Liver (tissue), 9 donors: ENCODE measurements around the gene RALGAPA2. TPM values are rescaled to one million over a fixed set of nuclear protein-coding genes. Genes with fewer than 3 reads are reported as not detected.

ENCODE experiments used
- DNase-seq: peaks from one replicate; pipeline ENCODE4 v3.0.0-alpha.2; 2017; ENCODE audit warnings: low spot score
- H3K27ac ChIP-seq, 2 donors: one replicate each; pipeline ENCODE4 v1.7.0; 2013; ENCODE audit warnings: inconsistent platforms in 2 of 2, low read length in 2 of 2, control low read depth in 1 of 2, low read depth in 1 of 2, mild to moderate bottlenecking in 1 of 2
- H3K27me3 ChIP-seq, 4 donors: one replicate each; pipeline versions ENCODE4 v1.6.1 to v1.7.0; 2013; ENCODE audit warnings: low read length in 3 of 4, inconsistent platforms in 1 of 4, mild to moderate bottlenecking in 1 of 4, moderate library complexity in 1 of 4; ENCODE audit not compliant: control insufficient read depth in 4 of 4, insufficient read depth in 4 of 4
- H3K36me3 ChIP-seq, 4 donors: one replicate each; pipeline versions ENCODE4 v1.6.1 to v1.7.0; 2013; ENCODE audit warnings: low read length in 3 of 4, mild to moderate bottlenecking in 3 of 4, low read depth in 1 of 4, moderate library complexity in 1 of 4; ENCODE audit not compliant: control insufficient read depth in 4 of 4, insufficient read depth in 3 of 4
- H3K4me1 ChIP-seq, 4 donors: one replicate each; pipeline versions ENCODE4 v1.6.1 to v1.7.0; 2013; ENCODE audit warnings: low read length in 3 of 4, mild to moderate bottlenecking in 3 of 4, moderate library complexity in 1 of 4; ENCODE audit not compliant: control insufficient read depth in 4 of 4, insufficient read depth in 4 of 4
- H3K4me3 ChIP-seq, 3 donors: one replicate each; pipeline versions ENCODE4 v1.6.1 to v1.7.0; 2013; ENCODE audit warnings: low read length in 3 of 3, control low read depth in 1 of 3, low read depth in 1 of 3, mild to moderate bottlenecking in 1 of 3
- H3K9ac ChIP-seq, 2 donors: one replicate each; pipeline ENCODE4 v1.7.0; 2013; ENCODE audit warnings: low read length in 2 of 2, mild to moderate bottlenecking in 2 of 2, moderate library complexity in 2 of 2, control low read depth in 1 of 2, low read depth in 1 of 2
- H3K9me3 ChIP-seq, 4 donors: one replicate each; pipeline versions ENCODE4 v1.6.1 to v1.7.0; 2013; ENCODE audit warnings: low read length in 3 of 4; ENCODE audit not compliant: control insufficient read depth in 4 of 4
- EGR1 ChIP-seq, 2 donors: IDR thresholded peaks; 2 replicates each; pipeline ENCODE4 v1.6.1; 2016 to 2018; ENCODE audit warnings: antibody characterized with exemption in 2 of 2, low read depth in 2 of 2
- FOXA1 ChIP-seq: IDR thresholded peaks from 2 replicates; pipeline ENCODE4 v1.6.1; 2016; ENCODE audit warnings: antibody characterized with exemption
- GABPA ChIP-seq, 2 donors: IDR thresholded peaks in 1 of 2; conservative IDR thresholded peaks in 1 of 2; 2 replicates each; pipeline ENCODE4 v1.6.1; 2016; ENCODE audit warnings: antibody characterized with exemption in 2 of 2, mild to moderate bottlenecking in 1 of 2, moderate library complexity in 1 of 2
- HNF4A ChIP-seq, 2 donors: conservative IDR thresholded peaks; 2 replicates each; pipeline ENCODE4 v1.6.1; 2016; ENCODE audit warnings: antibody characterized with exemption in 2 of 2, mild to moderate bottlenecking in 2 of 2
- HNF4G ChIP-seq: IDR thresholded peaks from 2 replicates; pipeline ENCODE4 v1.6.1; 2016; ENCODE audit warnings: antibody characterized with exemption
- JUND ChIP-seq, 2 donors: IDR thresholded peaks; 2 replicates each; pipeline ENCODE4 v1.6.1; 2016; ENCODE audit warnings: antibody characterized with exemption in 2 of 2
- NR2F2 ChIP-seq: IDR thresholded peaks from 2 replicates; pipeline ENCODE4 v1.6.1; 2016; ENCODE audit warnings: antibody characterized with exemption
- RAD21 ChIP-seq, 2 donors: IDR thresholded peaks; 2 replicates each; pipeline ENCODE4 v1.6.1; 2016; ENCODE audit warnings: antibody characterized with exemption in 2 of 2, mild to moderate bottlenecking in 2 of 2
- RXRA ChIP-seq, 2 donors: IDR thresholded peaks; 2 replicates each; pipeline ENCODE4 v1.6.1; 2017 to 2018; ENCODE audit warnings: antibody characterized with exemption in 2 of 2, mild to moderate bottlenecking in 1 of 2
- YY1 ChIP-seq: IDR thresholded peaks from 2 replicates; pipeline ENCODE4 v1.6.1; 2016; ENCODE audit warnings: antibody characterized with exemption, mild to moderate bottlenecking
- WGBS: extraction: QIAGEN DNeasy Blood & Tissue Kit; methylation state at CpG from one replicate; pipeline ENCODE4 v1.1.7; 2013; 5-methylcytosine and 5-hydroxymethylcytosine counted together
- polyA plus RNA-seq, 2 donors: library from polyadenylated mRNA; stranded (reverse) in 1 of 2; unstranded in 1 of 2; fragments of 200-250 nt in 1 of 2; fragments of >200 nt in 1 of 2; fragmentation: Nextera tagmentation in 1 of 2; extraction: Ambion mirVana in 1 of 2; gene quantifications; one replicate each; pipeline versions ENCODE4 v1.2.1 to v1.2.3, GENCODE V29; 2013 to 2015
- total RNA-seq, 2 donors: library from RNA; depleted of rRNA; stranded (reverse); fragments of >200 nt; gene quantifications; one replicate each; pipeline ENCODE4 v1.2.3, GENCODE V29; 2014
- TF ChIP-seq, protein P1 (sequence below): IDR thresholded peaks from 2 replicates; pipeline ENCODE4 v1.6.1; 2016; ENCODE audit warnings: antibody characterized with exemption
- TF ChIP-seq, protein P2 (sequence below): fragments of 150-350 bp; IDR thresholded peaks from 2 replicates; pipeline ENCODE4 v1.5.1; 2017; ENCODE audit warnings: improper control_type of control experiment, low read depth, low read length; ENCODE audit not compliant: missing input control
- TF ChIP-seq, protein P3 (sequence below): IDR thresholded peaks from 2 replicates; pipeline ENCODE4 v1.6.1; 2016; ENCODE audit warnings: antibody characterized with exemption
- TF ChIP-seq, protein P4 (sequence below): IDR thresholded peaks from 2 replicates; pipeline ENCODE4 v1.6.1; 2016; ENCODE audit warnings: antibody characterized with exemption
- TF ChIP-seq, protein P5 (sequence below): IDR thresholded peaks from 2 replicates; pipeline ENCODE4 v1.6.1; 2016; ENCODE audit warnings: antibody characterized with exemption, mild to moderate bottlenecking
- donor health status: healthy.
- donor health status: healthy.
- donor health status: healthy.
- donor health status: healthy.
- donor health status: healthy.

The RALGAPA2 gene
- total and polyA plus RNA-seq, 4 donors, result 14.8 to 89.9 (median 25.1) TPM

DNA sequence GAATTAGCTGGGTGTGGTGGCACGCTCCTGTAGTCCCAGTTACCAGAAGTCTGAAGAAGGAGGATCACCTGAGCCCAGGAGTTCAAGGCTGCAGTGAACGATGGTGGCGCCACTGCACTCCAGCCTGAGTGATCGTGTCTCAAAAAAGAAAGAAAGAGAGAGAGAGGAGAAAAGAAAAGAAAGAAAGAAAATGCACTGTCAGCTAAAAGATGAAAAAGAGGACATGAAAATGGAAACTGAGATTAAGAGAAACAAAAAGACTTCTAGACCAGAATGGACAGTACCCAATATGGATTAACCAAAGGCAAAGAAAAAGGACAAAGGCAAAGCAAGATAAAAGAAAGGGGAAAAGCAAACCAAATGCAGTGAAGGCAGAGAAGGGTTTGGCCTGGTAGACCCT lies 9.0 kb upstream of the RALGAPA2 start:
- no peak overlapping the region for H3K4me3 ChIP-seq
- WGBS, result 94% methylated on average over 4 of the region's 4 CpGs
- TF ChIP-seq RAD21 (IDR thresholded peaks at IDR 0.05), result no peak
- TF ChIP-seq FOXA1, result no peak
- TF ChIP-seq EGR1 (IDR thresholded peaks at IDR 0.05; ENCODE audit: low read depth in 2 of 2), result no peak
- TF ChIP-seq, protein P1, sequence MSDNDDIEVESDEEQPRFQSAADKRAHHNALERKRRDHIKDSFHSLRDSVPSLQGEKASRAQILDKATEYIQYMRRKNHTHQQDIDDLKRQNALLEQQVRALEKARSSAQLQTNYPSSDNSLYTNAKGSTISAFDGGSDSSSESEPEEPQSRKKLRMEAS, result no peak
- no peak for TF ChIP-seq JUND (IDR thresholded peaks at IDR 0.05)
- TF ChIP-seq, protein P2, sequence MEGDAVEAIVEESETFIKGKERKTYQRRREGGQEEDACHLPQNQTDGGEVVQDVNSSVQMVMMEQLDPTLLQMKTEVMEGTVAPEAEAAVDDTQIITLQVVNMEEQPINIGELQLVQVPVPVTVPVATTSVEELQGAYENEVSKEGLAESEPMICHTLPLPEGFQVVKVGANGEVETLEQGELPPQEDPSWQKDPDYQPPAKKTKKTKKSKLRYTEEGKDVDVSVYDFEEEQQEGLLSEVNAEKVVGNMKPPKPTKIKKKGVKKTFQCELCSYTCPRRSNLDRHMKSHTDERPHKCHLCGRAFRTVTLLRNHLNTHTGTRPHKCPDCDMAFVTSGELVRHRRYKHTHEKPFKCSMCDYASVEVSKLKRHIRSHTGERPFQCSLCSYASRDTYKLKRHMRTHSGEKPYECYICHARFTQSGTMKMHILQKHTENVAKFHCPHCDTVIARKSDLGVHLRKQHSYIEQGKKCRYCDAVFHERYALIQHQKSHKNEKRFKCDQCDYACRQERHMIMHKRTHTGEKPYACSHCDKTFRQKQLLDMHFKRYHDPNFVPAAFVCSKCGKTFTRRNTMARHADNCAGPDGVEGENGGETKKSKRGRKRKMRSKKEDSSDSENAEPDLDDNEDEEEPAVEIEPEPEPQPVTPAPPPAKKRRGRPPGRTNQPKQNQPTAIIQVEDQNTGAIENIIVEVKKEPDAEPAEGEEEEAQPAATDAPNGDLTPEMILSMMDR, result no peak
- TF ChIP-seq, protein P3, sequence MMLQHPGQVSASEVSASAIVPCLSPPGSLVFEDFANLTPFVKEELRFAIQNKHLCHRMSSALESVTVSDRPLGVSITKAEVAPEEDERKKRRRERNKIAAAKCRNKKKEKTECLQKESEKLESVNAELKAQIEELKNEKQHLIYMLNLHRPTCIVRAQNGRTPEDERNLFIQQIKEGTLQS, result no peak
- no peak for TF ChIP-seq NR2F2
- TF ChIP-seq, protein P4, sequence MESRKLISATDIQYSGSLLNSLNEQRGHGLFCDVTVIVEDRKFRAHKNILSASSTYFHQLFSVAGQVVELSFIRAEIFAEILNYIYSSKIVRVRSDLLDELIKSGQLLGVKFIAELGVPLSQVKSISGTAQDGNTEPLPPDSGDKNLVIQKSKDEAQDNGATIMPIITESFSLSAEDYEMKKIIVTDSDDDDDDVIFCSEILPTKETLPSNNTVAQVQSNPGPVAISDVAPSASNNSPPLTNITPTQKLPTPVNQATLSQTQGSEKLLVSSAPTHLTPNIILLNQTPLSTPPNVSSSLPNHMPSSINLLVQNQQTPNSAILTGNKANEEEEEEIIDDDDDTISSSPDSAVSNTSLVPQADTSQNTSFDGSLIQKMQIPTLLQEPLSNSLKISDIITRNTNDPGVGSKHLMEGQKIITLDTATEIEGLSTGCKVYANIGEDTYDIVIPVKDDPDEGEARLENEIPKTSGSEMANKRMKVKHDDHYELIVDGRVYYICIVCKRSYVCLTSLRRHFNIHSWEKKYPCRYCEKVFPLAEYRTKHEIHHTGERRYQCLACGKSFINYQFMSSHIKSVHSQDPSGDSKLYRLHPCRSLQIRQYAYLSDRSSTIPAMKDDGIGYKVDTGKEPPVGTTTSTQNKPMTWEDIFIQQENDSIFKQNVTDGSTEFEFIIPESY, result no peak
- no peak for TF ChIP-seq YY1
- no peak for TF ChIP-seq RXRA (IDR thresholded peaks at IDR 0.05)
- TF ChIP-seq HNF4G, result no peak
- TF ChIP-seq HNF4A (conservative IDR thresholded peaks at IDR 0.05), result no peak
- DNase-seq, result no peak
- H3K36me3 ChIP-seq, result no peaks in the 10 kb centered on the region
- H3K4me1 ChIP-seq, result peaks cover 0 to 8% (median 2%) of the 10 kb centered on the region in 4 donors
- no peaks in the 10 kb centered on the region for H3K9me3 ChIP-seq
- no peaks in the 10 kb centered on the region for H3K27me3 ChIP-seq
- no peak overlapping the region for H3K9ac ChIP-seq
- H3K27ac ChIP-seq, result no peak overlapping the region

DNA sequence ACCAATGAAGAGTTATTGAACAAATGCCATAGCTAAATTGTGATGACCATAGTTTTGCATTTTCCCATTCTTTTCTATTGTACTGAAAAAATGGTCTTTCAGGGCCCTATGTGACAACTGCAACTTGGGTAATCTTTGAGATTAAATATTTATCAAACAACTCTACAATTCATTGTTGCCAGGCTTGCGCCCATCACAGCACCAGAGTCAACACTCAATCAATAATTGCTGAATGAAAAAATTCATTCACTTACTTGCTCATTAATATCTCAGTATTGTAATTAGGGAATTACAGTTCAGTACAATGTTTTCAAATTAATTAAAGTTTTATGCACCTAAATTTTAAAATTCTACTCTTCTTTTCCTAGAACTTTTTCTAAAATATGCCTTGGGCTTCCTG lies 7.7 kb upstream of the RALGAPA2 start:
- H3K27me3 ChIP-seq, result no peaks in the 10 kb centered on the region
- 51% methylated on average over 1 of the region's 1 CpG for WGBS
- DNase-seq, result no peak

More for the DNA sequence above, 7.7 kb upstream of the RALGAPA2 start:
- Histone ChIP-seq H3K4me1 (peaks cover 0 to 8% (median 2%) of the 10 kb centered on the region in 4 donors), H3K9ac (no peak overlapping the region), H3K36me3 (no peaks in the 10 kb centered on the region), H3K27ac (no peak overlapping the region), H3K9me3 (no peaks in the 10 kb centered on the region), H3K4me3 (no peak overlapping the region)
- no peak for TF ChIP-seq GABPA (IDR thresholded peaks at IDR 0.05 in 1 of 2, conservative IDR thresholded peaks at IDR 0.05 in 1 of 2)
- TF ChIP-seq, protein P1, result no peak
- no peak for TF ChIP-seq JUND (IDR thresholded peaks at IDR 0.05)
- TF ChIP-seq, protein P3, result no peak
- TF ChIP-seq, protein P5, sequence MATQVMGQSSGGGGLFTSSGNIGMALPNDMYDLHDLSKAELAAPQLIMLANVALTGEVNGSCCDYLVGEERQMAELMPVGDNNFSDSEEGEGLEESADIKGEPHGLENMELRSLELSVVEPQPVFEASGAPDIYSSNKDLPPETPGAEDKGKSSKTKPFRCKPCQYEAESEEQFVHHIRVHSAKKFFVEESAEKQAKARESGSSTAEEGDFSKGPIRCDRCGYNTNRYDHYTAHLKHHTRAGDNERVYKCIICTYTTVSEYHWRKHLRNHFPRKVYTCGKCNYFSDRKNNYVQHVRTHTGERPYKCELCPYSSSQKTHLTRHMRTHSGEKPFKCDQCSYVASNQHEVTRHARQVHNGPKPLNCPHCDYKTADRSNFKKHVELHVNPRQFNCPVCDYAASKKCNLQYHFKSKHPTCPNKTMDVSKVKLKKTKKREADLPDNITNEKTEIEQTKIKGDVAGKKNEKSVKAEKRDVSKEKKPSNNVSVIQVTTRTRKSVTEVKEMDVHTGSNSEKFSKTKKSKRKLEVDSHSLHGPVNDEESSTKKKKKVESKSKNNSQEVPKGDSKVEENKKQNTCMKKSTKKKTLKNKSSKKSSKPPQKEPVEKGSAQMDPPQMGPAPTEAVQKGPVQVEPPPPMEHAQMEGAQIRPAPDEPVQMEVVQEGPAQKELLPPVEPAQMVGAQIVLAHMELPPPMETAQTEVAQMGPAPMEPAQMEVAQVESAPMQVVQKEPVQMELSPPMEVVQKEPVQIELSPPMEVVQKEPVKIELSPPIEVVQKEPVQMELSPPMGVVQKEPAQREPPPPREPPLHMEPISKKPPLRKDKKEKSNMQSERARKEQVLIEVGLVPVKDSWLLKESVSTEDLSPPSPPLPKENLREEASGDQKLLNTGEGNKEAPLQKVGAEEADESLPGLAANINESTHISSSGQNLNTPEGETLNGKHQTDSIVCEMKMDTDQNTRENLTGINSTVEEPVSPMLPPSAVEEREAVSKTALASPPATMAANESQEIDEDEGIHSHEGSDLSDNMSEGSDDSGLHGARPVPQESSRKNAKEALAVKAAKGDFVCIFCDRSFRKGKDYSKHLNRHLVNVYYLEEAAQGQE, result no peak
- TF ChIP-seq YY1, result peak; percentile 92
